Skeletal muscle satellite cell (primary cell): ENCODE data around the gene FLNC.

Experiments used
- H3K27me3 ChIP-seq: 2 replicates; pipeline ENCODE4 v1.7.0; 2013; ENCODE audit warnings: low read length; ENCODE audit not compliant: control insufficient read depth, insufficient read depth
- H3K36me3 ChIP-seq: 2 replicates; pipeline ENCODE4 v1.7.0; 2013; ENCODE audit warnings: mild to moderate bottlenecking, control low read depth, low read length; ENCODE audit not compliant: insufficient read depth
- H3K4me1 ChIP-seq: 2 replicates; pipeline ENCODE4 v1.7.0; 2013; ENCODE audit warnings: low read length; ENCODE audit not compliant: control insufficient read depth, insufficient read depth
- H3K4me2 ChIP-seq: 2 replicates; pipeline ENCODE4 v1.7.0; 2013; ENCODE audit warnings: mild to moderate bottlenecking, low read length
- H3K4me3 ChIP-seq: 2 replicates; pipeline ENCODE4 v1.7.0; 2013; ENCODE audit warnings: low read length
- H3K9ac ChIP-seq: 2 replicates; pipeline ENCODE4 v1.7.0; 2013; ENCODE audit warnings: mild to moderate bottlenecking, low read depth, low read length, moderate library complexity
- H3K9me3 ChIP-seq: replicated peaks from 2 replicates; pipeline ENCODE4 v1.7.0; 2013; ENCODE audit warnings: mild to moderate bottlenecking, control low read depth, low read length

The FLNC gene

DNA sequence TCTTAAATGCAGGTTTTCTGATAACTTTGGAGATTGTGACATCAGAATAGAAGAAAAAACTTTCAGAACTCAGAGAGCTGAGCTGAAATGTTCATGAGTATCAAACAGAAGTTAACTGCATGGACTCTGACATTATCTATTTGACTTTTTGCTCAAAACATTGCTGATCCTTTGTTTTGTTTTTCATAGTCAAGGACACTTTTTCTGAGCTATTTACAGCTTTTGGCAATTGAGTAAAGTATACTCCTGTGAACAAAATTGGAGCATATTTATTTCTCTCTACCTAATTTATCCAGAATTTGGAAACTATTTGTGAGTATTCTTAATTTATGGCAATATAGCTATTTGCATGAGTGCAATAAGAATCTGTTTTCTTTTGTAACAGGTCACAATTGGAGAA is 69.2 kb downstream of the FLNC start:
- Histone ChIP-seq H3K4me2 (no peak overlapping the region), H3K27me3 (peaks cover 45% of the 10 kb centered on the region), H3K36me3 (no peaks in the 10 kb centered on the region), H3K4me1 (no peaks in the 10 kb centered on the region), H3K9me3 (peaks cover 8% of the 10 kb centered on the region), H3K9ac (no peak overlapping the region), H3K4me3 (no peak overlapping the region)

DNA sequence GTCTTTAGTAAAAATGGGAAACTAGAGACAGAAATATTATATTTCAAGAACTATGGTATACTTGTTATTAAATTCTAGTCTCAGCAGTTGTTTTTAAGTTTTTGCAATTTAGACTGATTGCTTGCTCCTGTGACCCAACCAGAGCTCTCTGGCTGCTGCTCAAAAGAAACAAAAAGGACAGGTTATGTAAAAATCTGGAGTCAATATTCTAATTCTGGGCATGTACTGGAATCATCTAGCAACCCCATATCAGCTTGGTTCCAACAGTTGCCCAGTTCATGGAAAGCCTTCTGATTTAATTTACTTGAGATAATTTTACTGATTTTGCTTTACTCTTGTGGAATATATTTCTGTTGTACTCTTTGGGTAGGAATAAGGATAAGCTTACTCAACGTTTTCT is 70.0 kb downstream of the FLNC start:
- no peaks in the 10 kb centered on the region for H3K4me1 ChIP-seq
- H3K4me3 ChIP-seq, result no peak overlapping the region
- peaks cover 8% of the 10 kb centered on the region for H3K9me3 ChIP-seq
- peaks cover 44% of the 10 kb centered on the region for H3K27me3 ChIP-seq
- no peak overlapping the region for H3K4me2 ChIP-seq
- no peak overlapping the region for H3K9ac ChIP-seq
- H3K36me3 ChIP-seq, result no peaks in the 10 kb centered on the region

GRCh38 chr7:128902761-128903585 is 72.8 kb downstream of the FLNC start:
- Histone ChIP-seq H3K4me3 (no peak overlapping the region), H3K4me2 (no peak overlapping the region), H3K36me3 (no peaks in the 10 kb centered on the region)

GRCh38 chr7:128903621-128904361 is 73.6 kb downstream of the FLNC start:
- Histone ChIP-seq H3K9ac (no peak overlapping the region), H3K27me3 (peaks cover 57% of the 10 kb centered on the region), H3K9me3 (peaks cover 8% of the 10 kb centered on the region), H3K36me3 (no peaks in the 10 kb centered on the region), H3K4me3 (no peak overlapping the region), H3K4me2 (no peak overlapping the region), H3K4me1 (no peaks in the 10 kb centered on the region)

More at GRCh38 chr7:128902761-128903585, 72.8 kb downstream of the FLNC start:
- Histone ChIP-seq H3K27me3 (peaks cover 53% of the 10 kb centered on the region), H3K9ac (no peak overlapping the region), H3K4me1 (no peaks in the 10 kb centered on the region), H3K9me3 (peaks cover 8% of the 10 kb centered on the region)

DNA sequence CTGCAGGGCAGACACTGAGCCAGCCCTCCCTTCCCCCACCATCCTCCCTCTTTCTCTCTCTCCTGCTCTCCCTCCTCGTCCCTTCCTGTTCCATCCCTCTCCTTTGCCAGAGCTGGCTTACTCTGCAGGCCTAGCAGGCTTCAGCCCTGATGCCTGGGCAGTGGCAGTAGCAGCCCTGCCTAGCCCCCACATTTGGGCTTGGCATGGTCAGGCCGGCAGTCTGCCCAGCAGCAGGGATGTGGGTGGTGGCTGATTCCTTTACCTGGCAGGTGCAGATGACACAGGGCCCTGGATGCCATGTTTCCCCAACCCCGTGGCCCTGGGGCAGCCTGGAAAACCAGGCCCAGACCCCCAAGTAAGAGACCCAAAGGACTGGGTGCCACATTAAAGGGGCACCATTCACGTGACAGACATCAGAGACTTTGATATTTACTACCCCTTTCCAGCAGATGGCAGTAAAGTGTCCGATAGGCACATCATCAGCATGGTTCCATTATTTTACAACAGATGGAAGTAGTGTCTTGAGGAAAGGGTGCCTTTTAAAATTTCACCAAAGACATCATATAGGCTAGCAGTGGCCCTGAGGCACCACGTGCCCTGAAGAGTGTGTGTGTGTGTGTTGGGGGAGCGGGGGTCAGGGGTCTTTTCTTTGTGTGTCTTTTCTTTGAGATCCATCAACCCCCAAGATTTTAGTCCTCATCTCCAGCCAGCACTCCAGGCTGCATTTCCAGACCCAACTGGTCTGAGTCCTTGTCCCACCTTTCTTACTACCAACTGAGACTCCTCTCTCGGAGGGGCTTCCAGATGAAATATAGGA is 74.4 kb downstream of the FLNC start:
- peaks cover 4% of the 10 kb centered on the region for H3K9me3 ChIP-seq
- H3K4me2 ChIP-seq, result no peak overlapping the region
- H3K4me1 ChIP-seq, result peaks cover 3% of the 10 kb centered on the region
- peaks cover 63% of the 10 kb centered on the region for H3K27me3 ChIP-seq
- no peak overlapping the region for H3K4me3 ChIP-seq
- H3K36me3 ChIP-seq, result no peaks in the 10 kb centered on the region
- H3K9ac ChIP-seq, result no peak overlapping the region

GRCh38 chr7:128906001-128906765 is 76.0 kb downstream of the FLNC start:
- Histone ChIP-seq H3K27me3 (peaks cover 63% of the 10 kb centered on the region), H3K4me1 (peaks cover 8% of the 10 kb centered on the region), H3K9ac (no peak overlapping the region), H3K36me3 (no peaks in the 10 kb centered on the region), H3K9me3 (no peaks in the 10 kb centered on the region), H3K4me2 (no peak overlapping the region), H3K4me3 (no peak overlapping the region)

DNA sequence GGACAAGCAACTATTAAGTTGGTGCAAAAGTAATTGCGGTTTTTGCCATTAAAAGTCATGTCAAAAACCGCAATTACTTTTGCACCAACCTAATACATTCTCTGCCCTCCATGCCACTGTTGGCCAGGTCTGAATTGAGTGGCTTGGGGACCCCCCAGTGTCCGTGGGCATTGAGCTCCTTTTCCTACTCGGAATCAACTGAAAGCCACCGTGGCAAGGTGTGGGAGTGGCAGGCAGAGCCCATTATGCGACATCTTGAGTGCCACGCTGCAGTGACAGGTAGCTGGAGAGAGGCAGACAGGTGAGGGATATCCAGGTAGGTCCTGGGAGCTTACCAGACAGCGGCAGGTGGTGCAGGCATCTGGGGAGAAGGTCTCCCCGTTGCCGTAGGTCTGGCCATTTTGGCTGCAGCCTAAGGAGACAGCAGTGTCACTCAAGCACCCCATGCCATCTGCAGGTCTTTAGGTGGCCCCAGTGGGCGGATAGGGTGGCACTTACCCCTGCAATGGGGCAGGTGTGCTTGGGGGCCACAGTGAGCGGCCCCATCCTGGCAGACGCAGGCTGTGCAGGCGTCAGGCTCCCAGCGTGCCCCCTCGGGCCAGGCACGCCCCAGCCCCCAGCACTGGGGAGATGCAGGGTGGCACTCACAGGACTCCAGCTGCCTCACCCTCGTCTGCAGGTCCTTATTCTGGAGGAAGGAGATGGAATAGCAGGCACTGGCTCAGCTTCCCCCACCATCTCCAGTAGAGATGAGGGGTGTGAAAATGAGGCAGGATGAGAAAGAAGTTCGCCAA is 76.8 kb downstream of the FLNC start:
- Histone ChIP-seq H3K4me1 (peaks cover 8% of the 10 kb centered on the region), H3K9ac (no peak overlapping the region), H3K4me3 (no peak overlapping the region), H3K9me3 (no peaks in the 10 kb centered on the region), H3K27me3 (peaks cover 63% of the 10 kb centered on the region), H3K4me2 (no peak overlapping the region), H3K36me3 (no peaks in the 10 kb centered on the region)
